ENCODE results near the gene ZIC4.

ZIC4 gene

GRCh38 chr3:147404800-147405230 is 1.5 kb downstream of the ZIC4 start:
- DNase-seq: no peak

- no peak for DNase-seq
Observed at GRCh38 chr3:147404000-147404799, 2.1 kb downstream of the ZIC4 start.

- DNase-seq: no peak
Observed at GRCh38 chr3:147403511-147403910, 2.8 kb downstream of the ZIC4 start.

- DNase-seq: no peak
Observed at GRCh38 chr3:147402159-147402558, 4.2 kb downstream of the ZIC4 start.

GRCh38 chr3:147401421-147401820 is 4.9 kb downstream of the ZIC4 start:
- no peak for DNase-seq

GRCh38 chr3:147400999-147401398 is 5.3 kb downstream of the ZIC4 start:
- no peak for DNase-seq

- DNase-seq: no peak
Observed at GRCh38 chr3:147400111-147400510, 6.2 kb downstream of the ZIC4 start.

- DNase-seq: no peak
Observed at GRCh38 chr3:147398813-147399534, 7.4 kb downstream of the ZIC4 start.

- DNase-seq: no peak
Observed at GRCh38 chr3:147397875-147398812, 8.2 kb downstream of the ZIC4 start.

GRCh38 chr3:147397155-147397874 is 9.0 kb downstream of the ZIC4 start:
- no peak for DNase-seq

- DNase-seq: no peak
Observed at GRCh38 chr3:147396712-147397046, 9.7 kb downstream of the ZIC4 start.

- no peak for DNase-seq
Observed at GRCh38 chr3:147395899-147396711, 10.2 kb downstream of the ZIC4 start.

GRCh38 chr3:147394884-147395225 is 11.5 kb downstream of the ZIC4 start:
- no peak for DNase-seq

- DNase-seq: no peak
Observed at GRCh38 chr3:147393943-147394883, 12.1 kb downstream of the ZIC4 start.

- no peak for DNase-seq
Observed at GRCh38 chr3:147393261-147393942, 12.9 kb downstream of the ZIC4 start.

- no peak for DNase-seq
Observed at GRCh38 chr3:147392625-147392946, 13.8 kb downstream of the ZIC4 start.

GRCh38 chr3:147391781-147392624 is 14.3 kb downstream of the ZIC4 start:
- no peak for DNase-seq

- DNase-seq: no peak
Observed at GRCh38 chr3:147390589-147391569, 15.5 kb downstream of the ZIC4 start.

All from DMS153 (cell line).